GM12864 (cell line): ENCODE data around the gene NHP2.

Source experiments
- DNase-seq: peaks from one replicate; pipeline ENCODE4 v3.0.0-alpha.2; 2011; ENCODE audit warnings: low read depth
- H3K4me3 ChIP-seq: 2 replicates; pipeline ENCODE4 v1.5.1; 2011; ENCODE audit warnings: mild to moderate bottlenecking, low read depth, low read length, control low read depth
- TF ChIP-seq, protein P1 (sequence below): IDR thresholded peaks from 2 replicates; pipeline ENCODE4 v1.5.1; 2011; ENCODE audit warnings: low read depth, mild to moderate bottlenecking, moderate library complexity, low read length, control low read depth, inconsistent platforms; ENCODE audit errors: missing control alignments

The NHP2 gene

DNA sequence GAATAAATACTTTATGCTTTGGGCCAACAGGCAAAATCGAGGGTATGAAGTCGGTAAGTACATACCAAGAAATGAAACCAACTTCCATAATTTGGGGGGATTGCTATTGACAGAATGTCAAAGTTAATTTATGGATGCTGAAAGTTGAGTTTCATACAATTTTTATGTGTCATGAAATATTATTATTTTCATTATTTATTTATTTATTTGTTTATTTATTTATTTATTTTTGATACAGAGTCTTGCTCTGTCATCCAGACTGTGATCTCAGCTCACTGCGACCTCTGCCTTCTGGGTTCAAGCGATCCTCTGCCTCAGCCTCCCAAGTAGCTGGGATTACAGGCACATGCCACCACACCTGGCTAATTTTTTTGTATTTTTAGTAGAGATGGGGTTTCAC, 38.0 kb upstream of the NHP2 start:
- TF ChIP-seq, protein P1, sequence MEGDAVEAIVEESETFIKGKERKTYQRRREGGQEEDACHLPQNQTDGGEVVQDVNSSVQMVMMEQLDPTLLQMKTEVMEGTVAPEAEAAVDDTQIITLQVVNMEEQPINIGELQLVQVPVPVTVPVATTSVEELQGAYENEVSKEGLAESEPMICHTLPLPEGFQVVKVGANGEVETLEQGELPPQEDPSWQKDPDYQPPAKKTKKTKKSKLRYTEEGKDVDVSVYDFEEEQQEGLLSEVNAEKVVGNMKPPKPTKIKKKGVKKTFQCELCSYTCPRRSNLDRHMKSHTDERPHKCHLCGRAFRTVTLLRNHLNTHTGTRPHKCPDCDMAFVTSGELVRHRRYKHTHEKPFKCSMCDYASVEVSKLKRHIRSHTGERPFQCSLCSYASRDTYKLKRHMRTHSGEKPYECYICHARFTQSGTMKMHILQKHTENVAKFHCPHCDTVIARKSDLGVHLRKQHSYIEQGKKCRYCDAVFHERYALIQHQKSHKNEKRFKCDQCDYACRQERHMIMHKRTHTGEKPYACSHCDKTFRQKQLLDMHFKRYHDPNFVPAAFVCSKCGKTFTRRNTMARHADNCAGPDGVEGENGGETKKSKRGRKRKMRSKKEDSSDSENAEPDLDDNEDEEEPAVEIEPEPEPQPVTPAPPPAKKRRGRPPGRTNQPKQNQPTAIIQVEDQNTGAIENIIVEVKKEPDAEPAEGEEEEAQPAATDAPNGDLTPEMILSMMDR, result no peak

DNA sequence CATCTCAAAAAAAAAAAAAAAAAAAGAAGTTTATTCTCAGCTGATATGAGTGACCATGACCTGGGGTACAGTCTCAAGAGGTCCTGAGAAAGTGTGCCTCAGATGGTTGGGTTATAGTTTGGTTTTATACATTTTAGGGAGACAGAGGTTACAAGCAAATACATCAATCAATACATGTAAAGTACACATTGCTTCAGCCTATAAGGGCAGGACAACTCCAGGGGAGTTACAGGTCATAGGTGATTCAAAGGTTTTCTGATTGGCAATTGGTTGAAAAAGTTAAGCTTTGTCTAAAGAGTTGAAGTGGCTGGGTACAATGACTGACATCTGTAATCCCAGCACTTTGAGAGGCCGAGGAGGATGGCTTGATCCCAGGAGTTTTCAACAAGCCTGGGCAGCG, 35.7 kb upstream of the NHP2 start:
- TF ChIP-seq, protein P1, result no peak
- no peak overlapping the region for H3K4me3 ChIP-seq
- DNase-seq, result no peak

More for the DNA sequence above, 38.0 kb upstream of the NHP2 start:
- H3K4me3 ChIP-seq, result no peak overlapping the region
- DNase-seq, result no peak

DNA sequence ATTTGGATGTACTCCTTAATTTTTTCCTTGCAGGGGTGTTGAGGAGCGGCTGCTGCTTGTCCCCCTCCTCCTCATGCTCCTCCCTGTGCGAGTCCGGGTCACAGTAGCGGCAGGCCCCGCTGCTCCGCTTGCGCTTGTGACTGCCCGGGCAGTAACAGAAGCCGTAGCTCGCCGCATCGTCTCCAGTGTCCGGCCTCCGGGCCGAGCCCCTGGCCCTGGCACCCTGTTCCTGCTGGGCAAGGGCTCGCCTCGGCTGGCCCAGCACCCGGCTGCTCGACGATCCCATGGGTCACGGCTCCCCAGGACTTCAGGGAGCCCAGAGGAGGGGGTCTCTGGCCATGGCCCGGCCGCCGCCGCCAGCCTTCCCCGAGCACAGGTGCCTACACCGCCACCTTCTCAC, 33.3 kb upstream of the NHP2 start, which contains the start of gene GMCL2:
TSS of gene GMCL2 (minus strand) at position 358 of the 400 bp plus-strand sequence. CDS start at position 286, 72 bp downstream.
- TF ChIP-seq, protein P1, result no peak
- DNase-seq, result no peak
- H3K4me3 ChIP-seq, result no peak within 1 kb of the TSS

DNA sequence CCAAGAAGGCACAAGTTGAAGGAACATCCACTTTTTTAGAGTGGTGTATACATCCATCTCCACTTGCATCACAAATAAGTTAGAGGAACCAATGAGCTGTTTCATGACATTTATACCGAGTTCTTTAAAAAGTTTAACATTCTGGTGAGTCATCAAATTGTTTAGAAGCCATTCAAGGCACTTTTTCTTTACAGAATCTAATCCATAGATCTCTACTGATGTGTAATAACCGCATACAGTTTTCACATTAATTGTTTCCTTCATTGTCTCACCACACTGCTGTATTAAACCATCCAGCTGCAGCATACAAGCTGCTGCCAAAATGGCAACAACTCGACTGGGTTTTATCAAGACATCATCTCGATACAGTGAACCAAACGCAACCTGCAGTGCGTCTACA, 32.7 kb upstream of the NHP2 start:
- TF ChIP-seq, protein P1, result no peak
- DNase-seq, result no peak
- H3K4me3 ChIP-seq, result no peak overlapping the region

DNA sequence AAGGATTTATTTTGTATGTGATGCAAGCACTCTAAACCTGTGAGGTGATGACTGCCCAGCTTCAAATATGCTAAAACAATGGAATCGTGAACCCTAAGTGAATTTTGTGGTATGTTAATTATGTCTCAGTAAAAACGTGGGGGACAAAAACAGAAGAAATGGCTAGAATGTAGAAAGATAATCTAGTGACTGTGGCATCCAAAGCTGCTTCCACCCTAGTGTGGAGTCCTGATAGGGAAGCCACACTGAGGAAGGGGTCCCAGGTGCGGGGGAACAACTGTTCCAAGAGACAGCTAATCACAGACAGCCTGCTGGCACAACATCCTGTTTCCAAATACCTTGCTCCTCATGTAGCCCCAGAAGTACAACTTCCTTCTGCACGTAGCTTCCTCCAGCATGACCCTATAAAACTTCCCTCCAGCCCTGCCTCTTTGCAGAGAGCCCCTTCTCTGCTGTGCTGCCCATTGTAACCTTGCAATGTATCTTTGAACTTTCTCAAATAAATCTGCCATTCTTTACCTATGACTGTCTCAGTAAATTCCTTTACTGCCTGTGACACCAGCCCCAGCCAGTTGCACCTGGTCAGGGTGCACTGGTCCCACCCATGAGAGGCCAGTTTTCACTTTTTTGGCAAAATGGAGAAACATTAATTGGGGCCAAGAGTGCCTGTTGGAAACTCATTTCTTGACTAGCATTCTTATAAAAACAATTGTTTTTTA, 28.6 kb upstream of the NHP2 start:
- no peak overlapping the region for H3K4me3 ChIP-seq
- no peak for DNase-seq
- TF ChIP-seq, protein P1, result no peak

DNA sequence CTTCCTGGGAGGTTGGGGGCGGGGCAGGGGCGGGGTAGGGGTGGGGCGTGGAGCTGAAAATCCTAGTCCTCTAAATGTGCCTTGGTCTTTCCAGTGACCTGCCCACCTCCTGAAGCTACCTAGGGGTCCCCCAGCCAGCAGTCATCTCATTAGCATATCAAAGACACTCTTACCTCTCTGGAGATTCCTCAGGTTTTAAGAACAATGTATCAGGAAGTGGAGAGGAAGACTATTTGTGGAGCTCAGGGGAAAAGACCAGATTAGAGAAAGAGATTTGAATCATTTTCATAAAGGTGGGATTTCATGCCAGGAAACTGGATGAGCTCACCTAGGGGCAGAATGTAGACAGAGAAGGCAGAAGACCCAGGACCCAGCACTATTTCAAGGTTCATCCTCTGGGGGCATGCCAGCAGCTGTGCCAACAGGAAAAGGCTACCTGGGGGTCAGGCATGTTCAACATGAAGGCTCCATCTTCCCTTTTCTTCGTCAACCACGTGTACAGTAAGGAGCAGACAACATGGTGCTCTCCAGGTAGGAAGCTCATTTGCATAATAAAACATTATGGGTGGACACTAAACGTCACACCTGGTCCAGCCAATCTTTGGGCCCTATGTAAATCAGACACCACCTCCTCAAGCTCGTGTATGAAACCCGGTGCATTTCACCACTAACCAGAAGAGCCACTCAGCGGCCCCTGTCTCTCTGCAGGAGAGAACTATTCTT, 26.6 kb upstream of the NHP2 start:
- no peak for DNase-seq
- TF ChIP-seq, protein P1, result no peak
- no peak overlapping the region for H3K4me3 ChIP-seq

DNA sequence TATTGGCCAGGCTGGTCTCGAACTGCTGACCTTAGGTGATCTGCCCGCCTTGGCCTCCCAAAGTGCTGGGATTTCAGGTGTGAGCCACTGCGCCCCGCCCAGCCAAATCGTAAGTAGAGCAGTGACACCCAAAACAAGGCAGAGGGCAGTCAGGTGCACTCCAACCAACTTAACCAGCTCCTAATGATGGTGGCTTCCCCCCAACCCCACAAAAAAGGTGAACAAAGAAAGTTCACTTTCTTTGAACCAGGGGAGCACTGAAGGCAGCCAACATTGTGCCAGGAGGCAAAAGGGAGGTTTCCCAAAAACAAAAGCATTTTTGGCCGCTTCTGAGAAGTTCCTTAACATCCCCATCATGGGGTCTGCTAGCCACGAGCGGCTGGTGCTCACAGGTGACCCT, 23.9 kb upstream of the NHP2 start:
- no peak for DNase-seq
- TF ChIP-seq, protein P1, result no peak
- H3K4me3 ChIP-seq, result no peak overlapping the region
